Mucosa of stomach (tissue), 1 donor: Measurements from ENCODE around the gene MCEE.
"Not testable (repeated sequence)": the region's sequence is repeated elsewhere in the genome, so short reads cannot be mapped to it uniquely, and the experiment has no call there.

ENCODE experiments used
- H3K27me3 ChIP-seq: one replicate; pipeline ENCODE4 v1.7.0; 2013; ENCODE audit warnings: mild to moderate bottlenecking, low read length; ENCODE audit not compliant: control insufficient read depth, insufficient read depth
- H3K36me3 ChIP-seq: one replicate; pipeline ENCODE4 v1.7.0; 2013; ENCODE audit warnings: low read length; ENCODE audit not compliant: control insufficient read depth, insufficient read depth
- H3K4me1 ChIP-seq: one replicate; pipeline ENCODE4 v1.7.0; 2013; ENCODE audit warnings: mild to moderate bottlenecking, low read length; ENCODE audit not compliant: control insufficient read depth, insufficient read depth
- H3K4me3 ChIP-seq: one replicate; pipeline ENCODE4 v1.7.0; 2013; ENCODE audit warnings: low read length
- H3K9ac ChIP-seq: one replicate; pipeline ENCODE4 v1.7.0; 2013; ENCODE audit warnings: mild to moderate bottlenecking, low read length, moderate library complexity
- H3K9me3 ChIP-seq: one replicate; pipeline ENCODE4 v1.7.0; 2013; ENCODE audit warnings: mild to moderate bottlenecking, low read length, moderate library complexity; ENCODE audit not compliant: control insufficient read depth
- donor health status: Pancreatic carcinoma.

MCEE gene

DNA sequence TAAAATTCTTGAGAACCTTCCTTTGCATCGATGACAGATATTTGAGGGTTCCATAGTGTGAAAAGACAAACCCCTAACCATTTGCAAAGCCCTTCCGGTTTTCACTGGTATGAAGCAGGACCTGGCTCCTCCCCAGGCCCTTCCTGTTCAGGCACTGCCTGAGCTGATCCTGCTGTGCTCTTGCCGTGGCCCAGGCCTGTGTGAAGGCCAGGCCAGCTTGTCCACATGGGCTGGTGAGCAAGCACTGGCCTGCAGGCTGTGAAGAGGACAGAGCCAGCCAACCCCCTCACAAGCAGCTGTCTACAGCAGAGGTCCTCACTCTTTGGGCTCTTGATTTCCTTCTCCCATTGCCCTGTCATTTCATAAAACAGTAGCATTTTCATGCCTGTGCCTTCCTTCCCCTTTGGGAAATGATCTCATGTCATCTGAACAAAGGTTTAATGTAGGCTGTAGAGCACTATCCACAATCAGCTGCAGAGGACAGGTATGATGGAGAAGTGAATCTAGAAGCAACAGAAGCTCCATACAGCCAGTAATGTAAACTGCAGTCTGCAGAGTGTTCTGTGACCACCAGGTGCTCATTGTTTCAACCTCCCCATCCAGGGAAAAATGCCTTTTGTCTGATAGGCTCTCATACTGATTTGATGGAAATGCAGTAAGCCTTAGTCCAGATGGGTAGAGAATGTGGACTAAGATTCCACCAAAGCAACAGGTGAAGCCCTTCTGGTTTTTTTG is 20.2 kb upstream of the MCEE start:
- Histone ChIP-seq H3K9ac (no peak overlapping the region), H3K4me3 (no peak overlapping the region), H3K9me3 (no peaks in the 10 kb centered on the region), H3K27me3 (no peaks in the 10 kb centered on the region), H3K36me3 (peaks cover 11% of the 10 kb centered on the region), H3K4me1 (no peaks in the 10 kb centered on the region)

GRCh38 chr2:71148506-71149063 is 18.6 kb upstream of the MCEE start:
- Histone ChIP-seq H3K9ac (no peak overlapping the region), H3K9me3 (no peaks in the 10 kb centered on the region), H3K4me3 (no peak overlapping the region), H3K36me3 (peaks cover 18% of the 10 kb centered on the region), H3K27me3 (no peaks in the 10 kb centered on the region), H3K4me1 (no peaks in the 10 kb centered on the region)

- H3K36me3 ChIP-seq: peaks cover 22% of the 10 kb centered on the region
- no peaks in the 10 kb centered on the region for H3K4me1 ChIP-seq
- H3K4me3 ChIP-seq: no peak overlapping the region
- H3K9me3 ChIP-seq: no peaks in the 10 kb centered on the region
- H3K9ac ChIP-seq: no peak overlapping the region
- H3K27me3 ChIP-seq: no peaks in the 10 kb centered on the region
These were observed 13.8 kb upstream of the MCEE start for GRCh38 chr2:71143782-71144181.

DNA sequence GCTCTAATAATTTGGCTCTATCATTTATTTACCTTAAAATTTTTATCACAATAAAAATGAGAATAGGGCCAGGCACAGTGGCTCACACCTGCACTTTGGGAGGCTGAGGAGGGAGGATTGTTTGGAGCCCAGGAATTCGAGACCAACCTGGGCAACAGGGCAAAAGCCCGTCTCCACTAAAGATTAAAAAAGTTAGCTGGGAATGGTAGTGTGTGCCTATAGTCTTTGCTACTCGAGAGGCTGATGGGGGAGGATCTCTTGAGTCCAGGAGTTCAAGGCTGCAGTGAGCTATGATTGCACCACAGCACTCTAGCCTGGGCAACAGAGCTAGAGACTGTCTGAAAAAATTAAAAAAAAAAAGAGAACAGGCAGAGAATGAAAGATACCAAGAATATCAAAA is 6.1 kb upstream of the MCEE start:
- no peak overlapping the region for H3K9ac ChIP-seq
- H3K27me3 ChIP-seq: no peaks in the 10 kb centered on the region
- no peaks in the 10 kb centered on the region for H3K9me3 ChIP-seq
- H3K36me3 ChIP-seq: peaks cover 4% of the 10 kb centered on the region
- no peak overlapping the region for H3K4me3 ChIP-seq
- H3K4me1 ChIP-seq: no peaks in the 10 kb centered on the region

GRCh38 chr2:71133603-71134002 is 3.6 kb upstream of the MCEE start:
- Histone ChIP-seq H3K4me3 (no peak overlapping the region), H3K9me3 (no peaks in the 10 kb centered on the region), H3K4me1 (no peaks in the 10 kb centered on the region), H3K27me3 (no peaks in the 10 kb centered on the region), H3K9ac (no peak overlapping the region), H3K36me3 (no peaks in the 10 kb centered on the region)

DNA sequence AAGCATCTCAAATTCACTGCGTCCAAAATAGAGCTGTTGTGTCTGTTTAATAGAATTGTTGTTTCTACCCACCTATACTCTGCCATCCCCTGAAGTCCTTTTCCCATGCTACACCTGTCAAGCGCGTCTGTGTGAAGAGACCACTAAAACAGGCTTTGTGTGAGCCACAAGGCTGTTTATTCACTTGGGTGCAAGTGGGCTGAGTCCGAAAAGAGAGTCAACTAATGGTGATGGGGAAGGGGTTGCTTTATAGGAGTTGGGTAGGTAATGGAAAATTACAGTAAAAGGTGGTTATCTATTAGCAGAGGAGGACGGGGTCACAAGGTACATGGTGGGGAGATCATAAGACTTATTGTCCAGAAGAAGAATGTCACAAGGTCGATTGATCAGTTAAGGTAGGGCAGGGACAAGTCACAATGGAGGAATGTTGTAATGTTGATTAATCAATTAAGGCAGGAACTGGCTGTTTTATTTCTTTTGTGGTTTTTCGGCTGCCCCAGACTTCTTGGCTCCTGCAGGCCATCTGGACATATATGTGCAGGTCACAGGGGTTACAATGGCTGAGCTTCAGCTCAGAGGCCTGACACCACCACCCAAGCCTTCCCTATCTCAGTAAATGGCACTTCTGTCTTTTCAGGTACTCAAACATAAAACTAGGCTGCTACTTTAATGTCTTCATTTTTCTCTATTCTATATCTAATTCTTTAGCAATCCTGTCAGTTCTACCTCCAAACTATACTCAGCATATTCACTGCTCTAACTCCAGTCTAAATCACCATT is 1.5 kb upstream of the MCEE start:
- peak overlapping the region; percentile 91 for H3K9ac ChIP-seq
- H3K27me3 ChIP-seq, H3K9me3 ChIP-seq, H3K4me1 ChIP-seq, H3K36me3 ChIP-seq: not testable (repeated sequence)
- peak overlapping the region; percentile 94 for H3K4me3 ChIP-seq

DNA sequence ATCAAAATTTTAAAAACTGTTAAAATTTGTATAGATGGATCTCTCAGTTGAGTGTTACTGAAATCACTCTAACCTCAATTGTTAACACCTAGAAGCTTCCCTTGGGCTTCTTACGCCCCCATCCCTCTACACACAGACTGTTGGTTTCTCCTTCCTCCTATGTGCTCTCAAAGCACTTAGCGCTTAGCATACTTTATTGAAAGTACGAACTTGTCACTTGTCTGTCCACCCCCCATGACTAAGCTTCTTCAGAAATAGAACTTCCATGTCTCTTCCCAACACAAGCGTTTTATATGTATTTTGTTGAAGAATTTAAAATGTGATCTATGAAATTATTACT is 846 bp upstream of the MCEE start:
- H3K4me3 ChIP-seq: peak overlapping the region; percentile 94
- no peaks in the 10 kb centered on the region for H3K27me3 ChIP-seq
- no peaks in the 10 kb centered on the region for H3K4me1 ChIP-seq
- peak overlapping the region; percentile 91 for H3K9ac ChIP-seq
- no peaks in the 10 kb centered on the region for H3K9me3 ChIP-seq
- H3K36me3 ChIP-seq: no peaks in the 10 kb centered on the region

DNA sequence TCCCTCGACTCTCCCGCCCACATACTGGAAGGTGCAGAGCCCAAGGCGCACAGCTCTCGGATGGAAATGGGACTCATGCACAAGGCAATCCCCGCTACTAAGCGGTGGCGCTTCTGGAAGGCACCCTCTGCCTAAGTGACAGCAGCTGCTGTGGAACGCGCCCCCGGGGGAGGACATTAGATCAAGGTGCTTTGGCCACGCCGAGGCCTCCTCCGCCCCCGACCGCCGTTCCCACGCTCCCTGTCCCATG is 202 bp downstream of the MCEE start:
- Histone ChIP-seq H3K4me3 (peak overlapping the region; percentile 94), H3K9ac (peak overlapping the region; percentile 91), H3K4me1 (no peaks in the 10 kb centered on the region), H3K36me3 (no peaks in the 10 kb centered on the region), H3K9me3 (no peaks in the 10 kb centered on the region), H3K27me3 (no peaks in the 10 kb centered on the region)

DNA sequence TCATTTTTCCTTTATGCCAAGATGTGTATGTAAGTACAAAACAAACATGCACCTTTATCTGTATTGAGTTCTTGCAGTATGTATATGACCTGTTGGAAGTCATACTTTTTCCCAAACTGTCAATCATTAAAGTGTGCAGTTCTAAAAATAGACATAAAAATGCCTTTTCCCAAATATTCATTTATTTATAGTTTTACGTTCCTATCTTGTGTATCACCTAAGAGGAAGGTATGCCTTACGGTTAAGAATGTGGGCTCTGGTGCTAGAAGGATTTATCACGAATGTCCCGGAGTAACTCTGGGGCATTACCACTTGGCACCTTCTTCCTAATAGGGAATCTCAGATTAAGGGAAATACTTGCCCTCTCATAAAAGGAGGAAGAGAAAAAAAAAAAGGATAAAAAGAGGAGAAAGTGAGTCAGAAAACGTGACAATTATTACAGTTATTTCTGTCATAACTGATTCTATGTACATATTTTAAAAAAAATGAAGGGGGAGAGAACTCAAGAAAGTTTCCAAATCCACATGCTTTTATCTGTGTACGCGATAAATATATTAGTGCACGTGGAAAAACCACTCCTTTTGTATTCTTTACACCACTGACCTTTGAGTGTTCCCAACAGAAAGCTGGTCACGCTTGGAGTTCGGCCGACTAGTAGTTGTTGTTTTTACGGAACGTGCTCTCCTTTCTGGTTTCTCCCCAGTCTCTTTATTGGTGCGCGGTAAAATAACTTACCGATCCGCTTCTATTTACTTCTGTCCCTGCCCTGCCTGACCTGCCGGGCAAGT is 721 bp downstream of the MCEE start:
- Histone ChIP-seq H3K4me3 (peak overlapping the region; percentile 94), H3K36me3 (no peaks in the 10 kb centered on the region), H3K4me1 (no peaks in the 10 kb centered on the region), H3K9me3 (no peaks in the 10 kb centered on the region), H3K27me3 (no peaks in the 10 kb centered on the region), H3K9ac (peak overlapping the region; percentile 91)

DNA sequence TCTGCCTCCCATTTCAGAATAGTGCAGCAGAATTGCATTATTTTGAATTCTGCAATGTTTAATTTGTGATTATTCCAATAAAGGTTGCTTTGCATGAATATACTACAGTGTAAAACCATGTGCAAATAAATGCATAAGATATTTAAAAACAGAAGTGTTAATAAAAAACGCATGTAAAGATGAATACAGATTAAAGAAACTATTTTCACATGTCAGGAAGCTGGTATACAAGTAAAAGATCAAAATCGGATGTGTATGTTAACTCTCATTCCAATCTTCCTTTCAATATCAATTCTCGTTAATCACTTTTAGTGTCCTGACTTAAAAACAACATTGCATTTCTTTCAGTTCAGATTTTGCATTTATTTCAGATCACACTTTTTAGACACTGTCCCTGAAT is 3.1 kb downstream of the MCEE start:
- no peaks in the 10 kb centered on the region for H3K27me3 ChIP-seq
- H3K9me3 ChIP-seq: no peaks in the 10 kb centered on the region
- H3K9ac ChIP-seq: no peak overlapping the region
- H3K36me3 ChIP-seq: no peaks in the 10 kb centered on the region
- H3K4me3 ChIP-seq: no peak overlapping the region
- no peaks in the 10 kb centered on the region for H3K4me1 ChIP-seq

DNA sequence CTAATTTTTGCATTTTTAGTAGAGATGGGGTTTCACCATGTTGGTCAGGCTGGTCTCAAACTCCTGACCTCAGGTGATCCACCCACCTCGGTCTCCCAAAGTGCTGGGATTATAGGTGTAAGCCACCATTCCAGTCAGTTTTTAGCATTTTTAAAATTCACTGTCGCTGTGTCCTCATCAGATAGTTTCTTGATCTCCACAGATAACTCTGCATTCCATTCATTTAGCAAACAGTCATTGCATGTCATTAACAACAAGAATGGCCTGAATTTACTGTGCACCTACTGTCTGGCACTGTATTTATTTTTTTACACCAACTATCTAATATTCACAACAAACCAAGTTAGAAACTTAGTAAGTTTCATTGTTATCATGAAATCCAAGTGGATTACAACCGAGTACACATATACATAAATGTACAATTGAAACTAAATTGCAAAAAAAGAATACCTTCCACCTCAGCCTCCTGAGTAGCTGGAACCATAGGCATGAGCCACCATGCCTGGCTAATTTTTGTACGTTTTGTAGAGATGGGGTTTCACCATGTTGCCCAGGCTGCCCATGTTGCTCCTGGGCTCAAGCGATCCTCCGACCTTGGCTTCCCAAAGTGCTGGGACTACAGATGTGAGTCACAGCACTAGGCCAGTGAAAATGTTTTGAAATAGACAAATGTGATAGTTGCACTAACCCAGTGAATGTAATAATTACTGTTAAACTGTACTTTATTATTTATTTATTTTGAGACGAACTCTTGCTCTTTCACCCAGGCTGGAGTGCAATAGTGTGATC is 4.3 kb downstream of the MCEE start:
- H3K27me3 ChIP-seq: no peaks in the 10 kb centered on the region
- H3K9me3 ChIP-seq: no peaks in the 10 kb centered on the region
- no peak overlapping the region for H3K4me3 ChIP-seq
- no peak overlapping the region for H3K9ac ChIP-seq
- no peaks in the 10 kb centered on the region for H3K36me3 ChIP-seq
- no peaks in the 10 kb centered on the region for H3K4me1 ChIP-seq
